Astrocyte of the hippocampus (primary cell): Measurements from ENCODE around the gene MAGEA3.
"Not testable (repeated sequence)": the region's sequence is repeated elsewhere in the genome, so short reads cannot be mapped to it uniquely, and the experiment has no call there.

Experiments used
- DNase-seq: peaks from one replicate; pipeline ENCODE4 v3.0.0; 2011; ENCODE audit warnings: low read depth, low spot score

The MAGEA3 gene

GRCh38 chrX:152735860-152736511 lies 37.4 kb downstream of the MAGEA3 start:
- no peak for DNase-seq

GRCh38 chrX:152736528-152736927 lies 37.9 kb downstream of the MAGEA3 start:
- DNase-seq, result not testable (repeated sequence)

GRCh38 chrX:152738560-152738959 lies 40.0 kb downstream of the MAGEA3 start:
- no peak for DNase-seq
